Loucy (cell line): ENCODE results near the gene ARMC12.

Experiments used
- CTCF ChIP-seq: fragments of 200-600 bp; sonication (generic); conservative IDR thresholded peaks from 2 replicates; pipeline ENCODE4 v1.5.1; 2014; ENCODE audit warnings: mild to moderate bottlenecking, antibody characterized with exemption, low read length
- EZH2phosphoT487 ChIP-seq: fragments of 200-600 bp; IDR thresholded peaks from 2 replicates; pipeline ENCODE4 v1.6.1; 2018; ENCODE audit warnings: antibody characterized with exemption, mild to moderate bottlenecking, moderate library complexity, borderline replicate concordance

GRCh38 chr6:35746516-35746915 is 9.7 kb downstream of the ARMC12 start:
- TF ChIP-seq CTCF (no peak), EZH2phosphoT487 (no peak)
